Adrenal gland (tissue), 19 donors: ENCODE measurements around the gene QSOX1. TPM values are rescaled to one million over a fixed set of nuclear protein-coding genes. Genes with fewer than 3 reads are reported as not detected.
A peak's percentile ranks its signal among the peaks of the same experiment; 100 is the strongest.

Experiments used
- DNase-seq, 7 donors: peaks; one replicate each; pipeline ENCODE4 v3.0.0-alpha.2; 2019 to 2020
- H3K27ac ChIP-seq, 5 donors: fragments of 200-600 bp; sonication (generic) in 4 of 5; 1 replicate in 3 of 5; 2 replicates in 2 of 5; pipeline versions ENCODE4 v1.5.1 to v1.8.0; 2016 to 2020; ENCODE audit warnings: mild to moderate bottlenecking in 1 of 5
- H3K27me3 ChIP-seq: fragments of 200-600 bp; 2 replicates; pipeline ENCODE4 v1.8.0; 2021
- H3K36me3 ChIP-seq, 2 donors: fragments of 200-600 bp; replicated peaks in 1 of 2; 1 replicate in 1 of 2; 2 replicates in 1 of 2; pipeline versions ENCODE4 v1.5.1 to v1.8.0; 2018 to 2022
- H3K4me1 ChIP-seq, 2 donors: fragments of 200-600 bp; replicated peaks in 1 of 2; 1 replicate in 1 of 2; 2 replicates in 1 of 2; pipeline versions ENCODE4 v1.5.1 to v1.8.0; 2018 to 2021
- H3K4me3 ChIP-seq, 4 donors: fragments of 200-600 bp; sonication (generic) in 3 of 4; one replicate each; pipeline ENCODE4 v1.5.1; 2016 to 2018
- H3K9me3 ChIP-seq, 3 donors: fragments of 200-600 bp; sonication (generic) in 1 of 3; replicated peaks in 1 of 3; 1 replicate in 2 of 3; 2 replicates in 1 of 3; pipeline versions ENCODE4 v1.5.1 to v1.8.0; 2016 to 2021
- CTCF ChIP-seq, 6 experiments: fragments of 450-650 bp in 4 of 6; fragments of 200-600 bp in 2 of 6; sonication (generic) in 1 of 6; IDR thresholded peaks; 1 replicate in 5 of 6; 2 replicates in 1 of 6; pipeline versions ENCODE4 v1.5.1 to v1.8.0; 2016 to 2021; ENCODE audit warnings: antibody characterized with exemption in 6 of 6, mild to moderate bottlenecking in 2 of 6, moderate library complexity in 1 of 6
- POLR2A ChIP-seq, 2 donors: fragments of 450-650 bp; IDR thresholded peaks; one replicate each; pipeline ENCODE4 v1.6.1; 2017; ENCODE audit warnings: antibody characterized with exemption in 2 of 2, mild to moderate bottlenecking in 2 of 2, moderate library complexity in 1 of 2
- WGBS, 4 donors: extraction: QIAGEN DNeasy Blood & Tissue Kit in 2 of 4; methylation state at CpG; one replicate each; pipeline versions ENCODE4 v1.1.5 to v1.1.7; 2013 to 2017; 5-methylcytosine and 5-hydroxymethylcytosine counted together
- intact Hi-C, 2 donors: fragments of 100-400 bp; cut with DNase I; formaldehyde crosslinking; loops; one replicate each; pipeline versions ENCODE4 v1.14.1 to v1.15.0; 2022 to 2023
- long read RNA-seq, 10 donors: library from polyadenylated mRNA in 3 of 10; unstranded in 2 of 10; stranded (forward) in 1 of 10; transcript quantifications; one replicate each; pipeline ENCODE4 v2.0.0 and lab custom pipeline, GENCODE V29; 2021 to 2026
- polyA plus RNA-seq, 3 donors: library from polyadenylated mRNA; stranded (reverse); fragments of 200-250 nt in 2 of 3; fragments of 350-450 nt in 1 of 3; fragmentation: Illumina TruSeq in 1 of 3; extraction: RNeasy Lipid Tissue Mini Kit (QIAGEN cat#74804) in 1 of 3; gene quantifications; one replicate each; pipeline ENCODE4 v1.2.3, GENCODE V29; 2013 to 2014
- total RNA-seq, 9 donors: library from RNA; depleted of rRNA in 4 of 9; stranded (reverse); fragments of >200 nt in 4 of 9; fragments of 120-200 nt in 1 of 9; fragmentation: NEBNext Ultra II Directional in 1 of 9; extraction: Animal tissue kit (Norgen Biotek cat#: 25700) in 1 of 9; gene quantifications; one replicate each; pipeline versions ENCODE4 v1.1.0 to v1.2.4, GENCODE V29; 2013 to 2023
- donor health status: healthy with polysubstance abuse.
- donor health status: Bipolar disorder and iron deficiency.
- donor health status: DM: yes; HTN: yes; CAD: no.
- donor health status: DM: no; HTN: no; CAD: no.
- donor health status: DM: no; HTN: no; CAD: no.
- donor health status: DM: yes; HTN: yes; CAD: no.

The QSOX1 gene
- total RNA-seq (100 to 1,000 TPM in 7 of 9 donors, 10 to 100 TPM in 2; 33.7 to 234 (median 142) TPM), polyA plus RNA-seq (100 to 1,000 TPM in 1 of 3 donors, 10 to 100 TPM in 2; 45.0 to 113 (median 57.7) TPM)
- long read RNA-seq, donor 1, full-length matches to known transcripts, result 10 of 10 reads
- long read RNA-seq, donor 1, partial matches to known transcripts, result 0 of 10 reads
- long read RNA-seq, donor 1, other reads (novel, unspliced or antisense), result 0 of 10 reads
- long read RNA-seq, donor 2, full-length matches to known transcripts, result 10 of 10 reads
- long read RNA-seq, donor 2, partial matches to known transcripts, result 0 of 10 reads
- long read RNA-seq, donor 2, other reads (novel, unspliced or antisense), result 0 of 10 reads
- long read RNA-seq, donor 3, full-length matches to known transcripts, result 8 of 51 reads
- long read RNA-seq, donor 3, partial matches to known transcripts, result 43 of 51 reads
- long read RNA-seq, donor 3, other reads (novel, unspliced or antisense), result 0 of 51 reads
- long read RNA-seq, donor 4, full-length matches to known transcripts, result 11 of 21 reads
- long read RNA-seq, donor 4, partial matches to known transcripts, result 7 of 21 reads
- long read RNA-seq, donor 4, other reads (novel, unspliced or antisense), result 3 of 21 reads
- long read RNA-seq, donor 5, full-length matches to known transcripts, result 214 of 308 reads
- long read RNA-seq, donor 5, partial matches to known transcripts, result 53 of 308 reads
- long read RNA-seq, donor 5, other reads (novel, unspliced or antisense), result 41 of 308 reads
- long read RNA-seq, donor 6, full-length matches to known transcripts, result 4 of 14 reads
- long read RNA-seq, donor 6, partial matches to known transcripts, result 3 of 14 reads
- long read RNA-seq, donor 6, other reads (novel, unspliced or antisense), result 7 of 14 reads
- long read RNA-seq, donor 7, full-length matches to known transcripts, result 8 of 34 reads
- long read RNA-seq, donor 7, partial matches to known transcripts, result 26 of 34 reads
- long read RNA-seq, donor 7, other reads (novel, unspliced or antisense), result 0 of 34 reads
- long read RNA-seq, donor 8, full-length matches to known transcripts, result 9 of 32 reads
- long read RNA-seq, donor 8, partial matches to known transcripts, result 23 of 32 reads
- long read RNA-seq, donor 8, other reads (novel, unspliced or antisense), result 0 of 32 reads
- long read RNA-seq, donor 9, full-length matches to known transcripts, result 3 of 29 reads
- long read RNA-seq, donor 9, partial matches to known transcripts, result 26 of 29 reads
- long read RNA-seq, donor 9, other reads (novel, unspliced or antisense), result 0 of 29 reads
- long read RNA-seq, donor 10, full-length matches to known transcripts, result 6 of 6 reads
- long read RNA-seq, donor 10, partial matches to known transcripts, result 0 of 6 reads
- long read RNA-seq, donor 10, other reads (novel, unspliced or antisense), result 0 of 6 reads

GRCh38 chr1:180154325-180155181 lies at the start of gene QSOX1:
QSOX1 (plus strand) TSS chr1:180154869; CDS start chr1:180154908, 39 bp downstream.
- Histone ChIP-seq H3K4me3 (peak within 1 kb of the TSS; percentile 8 to 95 (median 84)), H3K27ac (peak within 1 kb of the TSS in 4 of 5 donors; percentile 77 to 93 (median 86)), H3K27me3 (no peaks in the 10 kb centered on the region), H3K4me1 (peaks cover 13 to 37% of the 10 kb centered on the region in 2 donors), H3K9me3 (no peaks in the 10 kb centered on the region), H3K36me3 (no peaks in the 10 kb centered on the region)
- WGBS, 4 donors, result 0 to 1% (median 1%) methylated on average over 11 to 100 of the region's 100 CpGs; no CpG with 5 or more reads in 1 of the 4 donors
- intact Hi-C loops, result no loop called here
- TF ChIP-seq POLR2A (IDR thresholded peaks at IDR 0.05), result peak; percentile 92 to 95
- TF ChIP-seq CTCF (IDR thresholded peaks at IDR 0.05), result peak in 4 of 6 experiments; percentile 17 to 44 (median 38)
- DNase-seq, result peak; percentile 87 to 93 (median 91)

GRCh38 chr1:180112091-180112490 lies 42.6 kb upstream of the QSOX1 start:
- no peaks in the 10 kb centered on the region for H3K27me3 ChIP-seq
- H3K9me3 ChIP-seq, result no peaks in the 10 kb centered on the region
- H3K4me3 ChIP-seq, result no peak overlapping the region
- intact Hi-C loops, result no loop called here
- 91 to 97% (median 93%) methylated on average over 2 of the region's 2 CpGs for WGBS, 4 donors
- peaks cover 0 to 29% of the 10 kb centered on the region in 2 donors for H3K36me3 ChIP-seq
- H3K4me1 ChIP-seq, result peaks cover 2 to 3% of the 10 kb centered on the region in 2 donors
- H3K27ac ChIP-seq, result peak overlapping the region in 1 of 5 donors; percentile 2
- no peak for DNase-seq
- TF ChIP-seq POLR2A (IDR thresholded peaks at IDR 0.05), result no peak
- TF ChIP-seq CTCF (IDR thresholded peaks at IDR 0.05), result no peak

GRCh38 chr1:180112984-180113647 lies 41.6 kb upstream of the QSOX1 start:
- DNase-seq, result no peak
- H3K9me3 ChIP-seq, result no peaks in the 10 kb centered on the region
- H3K27me3 ChIP-seq, result no peaks in the 10 kb centered on the region
- H3K4me1 ChIP-seq, result peaks cover 7% of the 10 kb centered on the region in 2 donors
- TF ChIP-seq CTCF (IDR thresholded peaks at IDR 0.05) (no peak), POLR2A (IDR thresholded peaks at IDR 0.05) (no peak)
- peaks cover 0 to 29% of the 10 kb centered on the region in 2 donors for H3K36me3 ChIP-seq
- intact Hi-C loops, result no loop called here
- H3K4me3 ChIP-seq, result no peak overlapping the region
- H3K27ac ChIP-seq, result no peak overlapping the region
- 75 to 84% (median 79%) methylated on average over 2 of the region's 2 CpGs for WGBS, 4 donors
